NCI-H128 (cell line): ENCODE data around the gene B3GALT5.
"Not testable (repeated sequence)": the region's sequence is repeated elsewhere in the genome, so short reads cannot be mapped to it uniquely, and the experiment has no call there.

ENCODE experiments used
- DNase-seq: peaks from one replicate; lab custom pipeline; 2025; ENCODE audit not compliant: unreplicated experiment; lab: John Stamatoyannopoulos, UW

The B3GALT5 gene

GRCh38 chr21:39612233-39613040 lies at the start of gene B3GALT5:
B3GALT5 (plus strand) TSS chr21:39612940; CDS start chr21:39660560, 47,620 bp downstream.
- no peak for DNase-seq

DNA sequence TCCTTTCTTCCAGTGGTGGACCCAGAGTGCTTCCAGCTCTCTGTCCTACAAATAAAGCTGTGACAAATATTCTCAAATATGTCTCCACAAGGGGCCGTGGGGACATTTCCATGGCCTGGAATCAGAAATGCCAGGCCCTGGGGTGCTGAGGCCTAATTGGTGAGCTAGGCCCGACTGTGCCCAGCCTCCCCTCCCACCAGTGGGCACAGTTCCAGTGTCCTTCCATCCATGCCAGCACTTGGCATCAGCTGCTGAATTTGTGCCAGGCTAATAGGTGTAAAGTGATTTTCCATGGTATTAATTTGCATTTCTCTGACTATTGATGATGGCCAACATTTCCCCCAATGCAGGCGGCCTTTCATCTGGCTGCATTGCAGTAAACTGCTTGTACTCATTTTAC lies 48.5 kb upstream of the B3GALT5 start:
- no peak for DNase-seq

DNA sequence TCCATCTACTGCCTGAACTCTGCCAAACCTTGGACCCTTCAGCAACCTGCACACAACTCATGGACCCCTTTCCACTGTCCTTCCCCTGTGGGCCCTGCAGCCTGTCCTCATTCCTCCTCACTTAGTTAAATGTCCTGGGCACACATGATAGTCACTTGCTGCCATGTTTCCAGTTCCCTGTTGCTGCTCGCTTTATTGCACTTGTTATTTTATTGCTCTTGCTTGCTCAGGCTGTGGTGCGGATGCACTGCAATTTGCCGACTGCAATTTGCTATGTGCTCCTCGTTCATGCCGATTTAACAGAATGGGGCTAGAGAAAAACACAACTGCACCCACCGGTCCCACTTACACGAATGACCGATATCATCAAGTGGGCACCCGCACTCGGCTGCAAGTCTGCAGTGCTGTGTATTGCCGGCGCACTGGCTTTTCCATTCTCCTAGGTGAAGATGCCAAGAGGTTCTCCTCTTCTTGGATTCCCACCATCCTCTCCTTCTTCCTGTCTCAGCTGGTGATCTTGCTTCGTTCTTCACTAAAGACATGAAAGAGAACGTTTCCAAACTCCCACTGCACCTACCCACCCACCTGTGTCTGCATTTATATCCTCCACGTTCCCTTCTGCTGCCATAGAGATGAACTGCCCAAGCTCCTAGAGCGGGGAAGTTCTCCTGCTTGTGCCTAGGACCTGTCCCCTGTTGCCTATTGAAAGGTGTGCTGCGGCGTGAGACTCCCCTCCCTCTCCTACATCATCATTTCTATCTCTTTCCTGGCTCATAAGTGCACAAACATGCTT lies 45.4 kb upstream of the B3GALT5 start:
- DNase-seq = no peak

GRCh38 chr21:39568361-39568760 lies 44.4 kb upstream of the B3GALT5 start:
- DNase-seq = no peak

DNA sequence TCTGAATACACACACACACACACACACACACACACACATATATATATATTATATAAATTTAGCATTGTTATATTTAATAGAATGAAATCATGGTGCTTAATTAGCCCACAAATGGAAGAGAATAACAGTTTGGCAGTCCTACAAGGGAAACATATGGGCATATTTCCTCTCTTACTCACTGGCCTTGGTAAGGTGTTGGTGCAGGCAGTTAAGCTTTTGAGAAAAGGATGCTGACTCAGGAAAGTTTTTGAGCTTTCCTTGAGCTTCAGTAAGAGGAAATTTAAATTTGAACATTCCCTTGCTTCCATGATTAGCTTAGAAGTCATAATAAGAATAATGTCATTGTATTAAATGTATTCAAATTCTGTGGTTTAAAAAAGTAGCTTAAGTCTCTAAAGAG lies 37.0 kb upstream of the B3GALT5 start:
- DNase-seq = no peak

GRCh38 chr21:39576518-39577128 lies 36.1 kb upstream of the B3GALT5 start:
- DNase-seq = no peak

GRCh38 chr21:39579734-39580332 lies 32.9 kb upstream of the B3GALT5 start:
- no peak for DNase-seq

DNA sequence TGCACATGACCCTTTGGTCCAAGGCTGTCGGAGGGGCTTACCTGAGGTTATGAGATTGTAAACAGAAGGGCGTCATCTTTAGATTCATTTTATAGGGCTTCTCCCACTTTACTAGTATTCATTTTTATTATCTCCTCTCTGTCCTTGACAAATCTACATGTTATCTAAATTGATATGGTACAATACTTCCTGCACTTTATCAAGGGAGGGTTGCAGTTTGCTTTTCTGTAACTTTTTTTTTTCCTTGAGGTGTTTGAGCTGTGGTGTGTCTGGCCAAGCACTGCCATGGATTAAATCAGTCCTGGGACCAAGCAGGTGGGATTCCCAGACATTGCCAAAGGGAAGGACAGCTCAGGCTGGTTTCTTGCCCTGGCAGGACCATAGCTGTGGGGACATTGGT lies 32.0 kb upstream of the B3GALT5 start:
- DNase-seq = no peak

DNA sequence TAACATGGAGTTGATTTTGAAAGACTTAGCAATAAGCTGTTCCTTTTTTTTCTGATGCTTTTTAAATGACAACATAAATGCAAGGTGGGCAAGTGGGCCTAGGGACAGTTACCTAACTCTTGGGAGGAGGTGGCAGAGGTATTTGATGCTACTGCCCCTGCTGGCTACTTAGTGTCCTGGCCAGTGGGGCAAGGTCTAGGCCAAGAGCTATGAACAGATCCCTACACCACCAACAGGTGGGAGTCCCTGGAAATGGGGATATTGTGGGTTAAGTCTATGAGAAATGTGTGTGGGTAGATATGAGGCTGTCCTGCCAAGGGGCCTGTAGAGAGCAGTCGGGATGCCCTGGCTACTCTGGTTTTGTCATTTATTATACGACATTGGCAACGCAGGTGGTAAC lies 31.3 kb upstream of the B3GALT5 start:
- no peak for DNase-seq

GRCh38 chr21:39582749-39583148 lies 30.0 kb upstream of the B3GALT5 start:
- DNase-seq = no peak

- not testable (repeated sequence) for DNase-seq
These were observed 29.2 kb upstream of the B3GALT5 start for GRCh38 chr21:39583586-39583985.

DNA sequence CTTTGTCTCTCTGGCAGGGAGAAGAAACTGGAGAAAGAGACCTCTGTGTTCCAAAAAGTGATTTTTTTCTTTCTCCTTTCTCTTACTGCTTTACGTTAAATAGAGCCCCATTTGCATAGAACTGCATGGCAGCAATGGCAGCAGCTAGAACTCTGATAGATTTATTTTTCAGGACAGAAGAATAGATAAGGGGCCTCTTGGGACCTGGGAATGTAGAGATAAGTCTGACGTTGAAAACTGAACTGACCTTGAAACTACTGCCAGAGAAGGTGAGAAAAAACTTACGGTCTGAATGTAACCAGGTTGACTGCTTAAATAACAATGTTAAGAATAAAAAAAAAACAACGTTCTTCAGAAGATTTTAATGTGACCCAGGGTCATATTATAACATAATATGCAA lies 25.4 kb upstream of the B3GALT5 start:
- DNase-seq = no peak

DNA sequence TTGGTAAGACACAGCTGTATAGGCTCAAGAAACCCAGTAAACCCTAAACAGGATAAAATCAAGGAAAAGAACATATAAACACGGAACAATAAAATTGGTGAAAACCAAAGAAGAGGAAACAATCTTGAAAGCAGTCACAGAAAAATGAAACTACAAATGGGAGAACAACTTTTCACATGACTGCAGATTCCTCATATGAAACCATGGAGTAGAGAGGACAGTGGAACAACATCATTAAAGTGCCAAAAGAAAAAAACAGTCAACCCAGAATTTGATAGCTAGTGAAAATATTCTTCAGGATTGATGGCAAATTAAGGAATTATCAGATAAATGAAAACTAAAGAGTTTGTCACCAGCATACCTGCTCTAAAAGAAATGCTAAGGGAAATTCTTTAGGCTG lies 23.9 kb upstream of the B3GALT5 start:
- DNase-seq = no peak

- DNase-seq = no peak
These were observed 19.2 kb upstream of the B3GALT5 start for GRCh38 chr21:39593522-39593921.

GRCh38 chr21:39595465-39595864 lies 17.3 kb upstream of the B3GALT5 start:
- no peak for DNase-seq

GRCh38 chr21:39597595-39597994 lies 15.1 kb upstream of the B3GALT5 start:
- DNase-seq = no peak

GRCh38 chr21:39599191-39599970 lies 13.4 kb upstream of the B3GALT5 start:
- DNase-seq = no peak

DNA sequence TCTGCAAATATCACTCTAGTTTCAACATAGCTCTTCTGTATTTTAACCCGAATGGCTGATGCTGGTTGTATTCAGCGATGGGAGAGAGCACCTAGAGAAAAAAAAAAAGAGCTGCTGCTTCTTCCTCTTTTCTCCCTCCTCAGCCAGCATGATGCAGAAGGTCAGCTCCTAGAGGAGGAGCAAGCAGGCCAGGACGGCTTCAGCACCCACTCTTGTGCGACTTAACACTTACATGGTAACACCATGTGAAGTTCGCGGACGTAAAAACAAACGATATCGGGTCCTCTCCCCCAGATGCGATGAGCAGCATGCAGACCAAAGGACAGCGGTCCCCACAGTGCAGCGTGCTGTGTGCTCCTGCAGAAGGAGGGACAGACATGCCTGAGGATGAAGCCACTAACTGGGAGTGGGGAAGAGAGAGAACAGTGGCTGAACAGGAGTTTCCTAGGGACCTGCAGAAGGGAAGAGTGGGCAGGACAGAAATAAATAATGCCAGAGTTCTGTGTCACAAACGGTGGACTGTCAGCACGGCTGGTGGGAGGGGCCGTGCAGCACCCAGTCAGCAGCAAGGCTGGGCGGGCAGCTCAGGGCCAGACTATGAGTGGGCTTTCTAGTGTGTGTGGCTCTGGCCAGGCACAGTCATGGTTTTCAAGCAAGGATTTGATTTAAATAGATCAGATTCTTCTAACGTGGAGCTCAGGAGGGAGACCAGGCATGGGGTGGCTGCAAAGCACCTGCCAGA lies 11.4 kb upstream of the B3GALT5 start:
- no peak for DNase-seq

GRCh38 chr21:39602076-39602689 lies 10.6 kb upstream of the B3GALT5 start:
- DNase-seq = no peak

DNA sequence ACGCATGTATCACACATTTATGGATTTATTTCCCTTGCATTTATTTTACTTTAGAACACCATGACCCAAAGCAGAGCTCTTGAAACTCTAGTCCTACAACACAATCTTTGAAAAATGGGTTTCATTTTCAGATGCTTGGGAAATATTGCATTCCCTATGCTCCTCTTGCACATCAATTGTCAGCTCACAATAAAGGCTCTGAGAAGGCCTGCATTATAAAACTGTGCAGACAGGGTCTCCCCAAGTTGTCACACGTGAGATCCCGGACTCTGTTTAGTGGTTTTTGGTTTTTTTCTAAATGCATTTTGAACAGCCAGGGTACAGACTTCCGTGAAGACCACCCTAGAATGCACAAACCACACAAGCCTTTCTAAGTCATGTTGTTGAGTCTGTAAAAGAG lies 9.9 kb upstream of the B3GALT5 start:
- DNase-seq = no peak
